NCI-H2196 treated with DMSO at 0.1 percent for 48 hours (cell line): ENCODE data around the gene PDCD1LG2.
"Not testable (repeated sequence)": the region's sequence is repeated elsewhere in the genome, so short reads cannot be mapped to it uniquely, and the experiment has no call there.

Source experiments
- DNase-seq: peaks from one replicate; lab custom pipeline; 2025; ENCODE audit not compliant: unreplicated experiment; lab: John Stamatoyannopoulos, UW

Gene PDCD1LG2

DNA sequence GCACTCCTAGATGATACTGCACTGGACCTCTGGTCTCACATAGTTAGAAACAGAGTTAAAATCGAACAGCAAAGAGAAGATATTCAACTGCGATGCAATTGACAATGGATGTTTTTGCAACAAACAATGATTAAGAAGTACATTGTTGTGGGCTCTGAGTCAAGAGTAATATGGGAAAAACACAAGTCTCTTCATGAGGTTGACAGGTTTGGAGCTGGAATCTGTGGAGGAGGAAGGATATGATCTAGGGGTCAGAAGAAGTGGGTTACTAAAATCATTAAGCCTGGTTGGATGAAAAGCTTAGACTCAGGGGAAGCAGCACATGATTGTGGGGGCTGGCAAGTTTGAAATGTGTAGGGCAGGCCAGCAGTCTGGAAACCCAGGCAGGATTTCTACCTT, 53.1 kb downstream of the PDCD1LG2 start:
- DNase-seq, result no peak

DNA sequence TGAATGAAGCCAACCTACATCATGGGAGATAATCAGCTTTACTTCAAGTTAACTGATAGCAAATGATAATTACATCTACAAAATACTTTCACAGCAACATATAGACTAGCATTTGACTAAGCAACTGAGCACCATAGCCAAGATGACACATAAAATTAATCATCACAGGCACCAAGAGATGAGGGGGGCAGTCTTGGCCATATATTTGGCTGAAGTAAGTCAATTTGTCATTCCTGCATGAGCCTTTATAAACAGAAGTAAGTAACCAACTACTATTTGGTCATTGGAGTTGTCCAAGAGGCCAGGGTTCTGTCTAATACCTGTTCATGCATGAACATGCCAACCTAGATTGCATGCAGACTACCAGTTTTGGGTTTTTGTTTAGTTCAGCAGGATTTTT, 53.6 kb downstream of the PDCD1LG2 start:
- DNase-seq, result no peak

DNA sequence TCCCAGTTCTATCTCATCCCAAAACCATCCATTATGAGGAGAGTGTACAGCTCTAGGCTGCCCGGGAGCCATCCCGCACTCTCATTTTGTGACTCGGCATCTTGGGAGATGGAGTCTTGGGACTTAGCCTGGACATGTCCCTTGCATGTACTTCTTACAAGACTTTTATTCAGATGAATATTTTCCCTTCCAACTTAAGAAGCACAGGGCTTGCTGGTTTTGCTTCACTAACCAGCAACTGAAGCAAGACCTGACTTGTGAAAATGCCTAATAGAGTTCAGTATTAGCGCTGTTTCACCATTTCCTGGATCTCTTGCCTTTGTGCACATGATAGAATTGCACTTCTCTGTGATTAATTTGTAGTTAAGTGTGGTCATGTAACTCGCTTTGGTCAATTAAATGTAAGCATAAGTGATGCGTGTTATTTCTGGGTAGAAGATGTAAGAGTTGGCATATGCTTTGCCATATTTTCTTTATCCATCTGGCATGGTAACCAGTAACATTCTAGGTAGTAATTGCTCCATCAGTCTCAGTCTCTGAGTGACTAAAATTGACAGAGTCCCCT, 55.8 kb downstream of the PDCD1LG2 start:
- no peak for DNase-seq

DNA sequence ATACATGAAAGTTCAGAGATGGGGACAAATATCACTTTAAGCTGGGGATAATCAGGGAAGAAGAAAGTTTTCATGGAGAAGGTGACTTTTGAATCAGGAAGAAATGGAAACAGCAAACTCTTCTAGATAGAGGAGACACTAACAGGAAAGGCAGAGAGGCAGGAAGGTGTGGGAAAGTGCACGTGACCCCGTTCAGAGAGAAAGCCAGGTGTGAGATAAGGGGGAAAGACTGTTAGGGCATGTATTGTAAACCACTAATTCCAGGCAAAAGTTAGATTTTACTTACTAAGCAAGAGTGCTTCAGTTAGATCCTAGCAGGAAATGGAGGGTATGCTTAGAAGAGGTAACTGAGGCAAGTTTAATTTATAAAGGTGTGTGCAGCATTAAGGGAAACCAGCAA, 58.5 kb downstream of the PDCD1LG2 start:
- no peak for DNase-seq

DNA sequence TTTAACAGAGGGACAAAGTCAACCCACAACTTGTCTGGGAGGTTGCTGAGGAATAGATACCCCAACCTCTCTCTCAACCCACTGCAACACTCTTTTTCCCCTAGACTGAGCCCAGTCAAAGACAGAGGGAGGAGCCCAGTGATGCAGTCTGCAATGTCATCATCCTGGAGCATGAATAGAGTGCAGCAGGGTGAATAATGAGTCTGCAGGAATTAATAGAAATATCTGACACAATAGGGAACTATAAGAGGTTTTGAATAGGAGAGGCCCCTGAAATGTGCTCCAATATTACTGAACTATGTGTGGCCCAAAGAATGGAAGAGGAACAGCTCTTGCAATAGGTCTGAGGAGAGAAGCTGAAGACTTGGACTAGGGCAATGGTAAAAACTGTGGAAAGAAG, 59.1 kb downstream of the PDCD1LG2 start:
- DNase-seq, result no peak

DNA sequence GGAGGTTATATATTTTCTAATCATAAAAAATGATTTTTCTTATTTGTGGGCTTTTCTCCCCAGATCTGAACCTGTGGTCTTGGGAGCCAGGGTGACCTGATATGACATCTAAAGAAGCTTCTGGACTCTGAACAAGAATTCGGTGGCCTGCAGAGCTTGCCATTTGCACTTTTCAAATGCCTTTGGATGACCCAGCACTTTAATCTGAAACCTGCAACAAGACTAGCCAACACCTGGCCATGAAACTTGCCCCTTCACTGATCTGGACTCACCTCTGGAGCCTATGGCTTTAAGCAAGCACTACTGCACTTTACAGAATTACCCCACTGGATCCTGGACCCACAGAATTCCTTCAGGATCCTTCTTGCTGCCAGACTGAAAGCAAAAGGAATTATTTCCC, 59.6 kb downstream of the PDCD1LG2 start:
- no peak for DNase-seq

DNA sequence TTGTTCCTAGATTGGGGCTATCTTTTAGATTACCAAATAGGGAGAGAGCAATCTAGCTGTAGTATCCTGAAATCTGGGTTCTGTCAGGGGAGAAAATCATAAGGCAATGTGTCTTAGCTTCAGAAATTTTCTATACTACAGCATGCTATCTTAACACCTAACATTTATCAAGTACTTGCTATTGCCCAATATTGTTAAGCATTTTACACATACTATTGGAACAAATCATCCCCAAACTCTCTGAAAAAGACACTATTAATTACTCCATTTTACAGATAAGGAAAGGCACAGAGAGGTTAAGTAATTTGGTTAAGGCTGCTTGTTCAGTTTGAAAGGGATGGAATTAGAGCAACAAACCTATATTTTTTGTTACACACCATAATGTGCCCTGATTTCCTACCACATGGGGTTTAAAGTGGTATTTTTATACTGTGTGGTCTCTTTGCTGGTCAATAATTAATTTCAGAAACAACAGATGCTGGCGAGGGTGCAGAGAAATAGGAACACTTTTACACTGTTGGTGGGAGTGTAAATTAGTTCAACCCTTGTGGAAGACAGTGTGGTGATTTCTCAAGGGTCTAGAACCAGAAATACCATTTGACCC, 61.4 kb downstream of the PDCD1LG2 start:
- DNase-seq, result no peak

DNA sequence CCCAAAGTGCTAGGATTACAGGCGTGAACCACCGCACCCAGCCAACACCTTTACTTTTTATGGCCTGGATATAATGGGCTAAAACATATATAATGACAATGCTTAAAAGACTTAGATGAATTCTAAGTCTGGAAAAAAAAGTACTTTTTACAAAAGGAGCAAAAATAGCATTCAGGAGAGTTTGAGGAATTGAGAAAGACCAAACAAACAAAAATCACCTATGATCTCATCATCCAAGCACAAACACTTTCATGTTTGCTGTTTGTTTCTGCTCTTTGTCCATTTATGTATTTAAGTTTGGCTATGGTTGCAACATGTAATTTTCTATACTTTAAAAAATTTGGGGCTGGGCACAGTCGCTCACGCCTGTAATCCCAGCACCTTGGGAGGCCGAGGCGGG, 63.8 kb downstream of the PDCD1LG2 start:
- DNase-seq, result no peak

DNA sequence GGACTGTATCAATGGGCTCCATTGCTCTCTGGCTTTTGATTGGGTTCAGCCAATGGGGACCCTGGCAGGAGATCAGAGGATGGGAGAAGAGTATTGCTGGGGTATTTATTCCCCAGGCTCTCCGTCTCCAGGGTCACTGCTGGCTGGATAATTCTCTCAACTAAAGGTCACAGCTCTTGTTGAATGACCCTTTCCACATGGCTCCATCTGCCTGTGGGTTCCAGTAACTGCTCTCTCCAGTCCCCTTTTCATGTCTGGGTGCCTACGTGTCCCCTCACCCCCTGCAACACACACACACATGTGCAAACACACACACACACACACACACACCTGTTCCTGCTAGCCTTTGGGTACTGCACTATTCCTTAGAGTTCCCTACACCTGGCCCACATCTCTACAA, 64.7 kb downstream of the PDCD1LG2 start:
- no peak for DNase-seq

DNA sequence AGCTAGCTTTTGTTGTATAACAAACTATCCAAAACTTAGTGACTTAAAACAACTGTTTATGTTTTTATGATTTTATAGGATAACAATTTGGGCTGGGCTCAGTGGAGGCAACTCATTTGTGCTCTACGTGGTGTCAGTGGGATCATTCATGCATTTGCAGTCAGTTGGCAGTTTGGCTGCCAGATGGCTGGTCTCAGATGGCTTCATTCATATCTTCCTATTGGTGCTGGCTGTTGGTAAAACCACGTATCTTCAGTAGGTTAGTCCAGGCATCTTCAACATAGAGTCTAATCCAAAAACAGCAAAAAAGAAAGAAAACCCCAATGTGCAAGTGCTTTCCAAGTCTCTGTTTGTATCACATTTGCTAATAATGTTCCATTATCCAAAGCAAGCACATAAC, 66.9 kb downstream of the PDCD1LG2 start:
- no peak for DNase-seq

DNA sequence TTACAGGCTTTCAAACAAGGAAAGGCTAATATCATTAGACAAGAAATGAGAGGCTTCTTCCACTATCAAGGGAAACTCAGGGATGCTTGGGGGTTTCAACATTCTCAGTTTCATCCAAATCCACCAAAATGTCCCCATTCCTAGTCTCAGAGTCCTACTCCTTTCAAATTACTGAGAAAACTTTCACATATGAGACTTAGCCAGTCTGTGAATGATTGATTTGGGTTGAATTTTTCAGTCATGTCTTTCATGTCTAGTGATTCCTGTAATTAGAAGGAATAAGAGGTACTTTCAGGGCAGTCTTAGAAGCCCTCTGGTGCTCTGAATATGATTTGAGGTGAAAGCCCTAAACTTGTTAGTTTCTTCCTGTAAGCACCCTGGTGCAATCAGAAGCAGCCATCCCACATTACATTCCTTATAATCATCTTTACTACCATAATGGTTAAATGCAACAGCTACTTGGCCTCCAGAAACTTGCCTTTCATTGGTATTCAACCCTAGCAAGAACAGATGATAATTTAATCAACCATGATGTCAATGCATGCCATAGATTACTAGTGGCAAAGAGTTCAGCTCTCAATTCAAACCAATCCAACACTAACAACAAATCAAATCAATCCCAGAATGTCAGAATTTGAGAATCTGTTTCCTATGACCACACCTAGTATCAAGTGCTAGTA, 67.8 kb downstream of the PDCD1LG2 start:
- DNase-seq, result no peak

DNA sequence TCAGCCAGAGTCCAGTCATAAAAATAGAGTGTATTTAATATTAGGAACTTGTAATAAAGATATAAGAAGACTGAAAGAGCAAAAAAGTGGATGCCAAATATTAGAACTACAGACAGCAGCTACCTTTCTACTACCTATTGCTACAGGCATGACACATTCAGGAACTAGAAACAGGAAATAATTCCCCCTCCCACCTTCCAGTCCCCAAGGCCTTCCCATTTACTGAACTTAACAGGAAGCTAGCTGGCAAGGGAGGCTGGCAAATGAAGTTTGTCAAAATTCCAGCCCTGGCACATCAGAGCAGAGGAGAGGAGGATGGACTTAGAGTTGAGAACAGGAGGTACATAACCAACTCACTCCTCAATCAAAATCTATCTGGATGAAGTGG, 68.4 kb downstream of the PDCD1LG2 start:
- no peak for DNase-seq

DNA sequence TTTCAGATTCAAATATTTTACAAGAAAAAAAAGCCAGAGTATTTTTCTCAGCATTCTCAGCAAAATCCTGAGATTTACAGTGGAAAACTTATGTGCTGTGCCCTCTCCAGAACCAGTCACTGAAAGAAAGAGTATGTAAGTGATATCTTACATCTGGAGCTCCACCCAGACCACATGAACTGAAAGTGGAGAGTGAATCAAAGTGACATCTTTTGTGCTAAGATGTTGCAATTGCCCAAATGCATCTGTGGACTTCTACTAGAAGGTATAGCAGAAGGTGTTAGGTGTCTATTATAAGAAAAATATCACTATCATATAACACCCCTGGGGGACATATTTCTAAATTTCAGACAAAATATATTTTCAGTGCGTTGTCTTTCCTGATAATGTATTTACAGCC, 69.5 kb downstream of the PDCD1LG2 start:
- no peak for DNase-seq

DNA sequence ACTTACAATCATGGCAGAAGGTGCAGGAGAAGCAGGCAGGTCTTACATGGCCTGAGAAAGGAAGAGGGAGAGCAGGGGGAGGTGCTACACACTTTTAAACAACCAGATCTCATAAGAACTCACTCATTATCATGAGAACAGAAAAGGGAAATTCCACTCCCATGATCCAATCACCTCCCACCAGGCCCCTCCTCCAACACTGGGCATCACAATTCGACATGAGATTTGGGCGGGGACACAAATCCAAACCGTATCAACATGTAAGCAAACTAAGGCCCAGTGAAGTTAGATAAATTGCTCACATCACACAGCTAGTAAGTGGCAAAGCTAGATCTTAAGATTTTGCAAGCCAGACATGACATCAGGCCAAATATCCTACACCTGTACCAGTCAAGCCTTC, 70.3 kb downstream of the PDCD1LG2 start:
- no peak for DNase-seq

DNA sequence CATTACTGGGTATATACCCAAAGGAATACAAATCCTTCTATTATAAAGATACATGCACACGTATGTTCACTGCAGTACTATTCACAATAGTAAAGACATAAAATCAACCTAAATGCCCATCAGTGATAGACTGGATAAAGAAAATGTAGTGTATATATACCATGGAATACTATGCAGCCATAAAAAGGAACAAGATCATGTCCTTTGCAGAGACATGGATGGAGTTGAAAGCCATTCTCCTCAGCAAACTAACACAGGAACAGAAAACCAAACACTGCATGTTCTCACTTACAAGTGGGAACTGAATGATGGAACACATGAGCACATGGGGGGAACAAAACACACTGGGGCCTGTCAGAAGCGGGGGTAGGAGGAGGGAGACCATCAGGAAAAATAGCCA, 71.4 kb downstream of the PDCD1LG2 start:
- not testable (repeated sequence) for DNase-seq

DNA sequence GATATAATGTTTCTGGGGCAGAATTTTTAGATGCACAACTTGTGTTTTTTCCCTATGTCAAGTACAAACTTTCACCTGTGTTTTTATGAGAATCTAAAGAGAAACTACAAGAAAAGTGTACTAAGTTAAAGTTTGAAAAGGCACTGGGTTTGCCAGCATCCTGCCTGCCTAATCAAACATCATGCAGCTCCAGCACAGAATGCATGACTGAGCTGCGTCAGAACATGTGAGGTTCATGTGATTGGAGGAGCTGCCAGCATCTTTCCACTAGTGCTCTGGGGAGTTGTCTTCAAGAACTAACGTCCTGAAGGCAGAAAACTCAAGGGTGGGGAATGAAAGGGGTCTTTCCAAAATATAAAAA, 72.5 kb downstream of the PDCD1LG2 start:
- no peak for DNase-seq

DNA sequence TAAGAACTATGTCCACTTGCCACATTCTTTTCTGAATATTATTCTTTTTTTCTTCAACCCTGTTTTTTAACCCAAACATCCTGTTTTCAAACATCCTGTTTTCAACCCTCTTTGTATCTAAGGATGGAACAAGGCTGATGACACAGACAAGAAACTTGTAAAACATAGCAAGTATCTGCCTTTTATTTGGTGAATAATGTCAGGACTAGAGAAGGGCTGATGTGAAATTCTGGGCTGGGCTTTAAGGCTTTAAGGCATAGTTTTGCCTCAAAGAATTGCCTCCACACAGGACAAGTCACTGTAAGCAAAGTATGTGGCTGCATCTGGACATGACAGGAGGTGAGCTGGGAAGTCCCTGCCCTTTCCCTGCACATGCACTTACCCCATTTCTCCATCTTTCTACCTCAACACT, 76.1 kb downstream of the PDCD1LG2 start:
- DNase-seq, result no peak

DNA sequence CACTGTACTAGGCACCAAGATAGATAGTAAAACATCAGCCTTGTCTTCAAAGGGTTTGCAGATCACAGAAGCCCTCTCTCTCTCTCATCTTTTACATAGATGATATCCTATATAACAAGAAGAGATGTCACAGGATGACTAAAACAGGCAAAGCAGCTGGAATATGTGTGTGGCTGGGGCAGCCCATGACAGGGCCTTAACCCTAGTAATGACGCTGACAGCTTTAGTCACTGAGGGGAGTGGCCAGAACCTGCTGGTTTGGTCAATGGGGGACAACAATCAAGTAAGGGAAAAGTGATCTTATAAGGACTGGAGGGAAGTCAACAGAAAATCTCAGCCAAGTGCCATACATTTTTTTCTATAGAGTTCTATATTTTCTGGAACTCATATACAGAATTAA, 76.7 kb downstream of the PDCD1LG2 start:
- no peak for DNase-seq

DNA sequence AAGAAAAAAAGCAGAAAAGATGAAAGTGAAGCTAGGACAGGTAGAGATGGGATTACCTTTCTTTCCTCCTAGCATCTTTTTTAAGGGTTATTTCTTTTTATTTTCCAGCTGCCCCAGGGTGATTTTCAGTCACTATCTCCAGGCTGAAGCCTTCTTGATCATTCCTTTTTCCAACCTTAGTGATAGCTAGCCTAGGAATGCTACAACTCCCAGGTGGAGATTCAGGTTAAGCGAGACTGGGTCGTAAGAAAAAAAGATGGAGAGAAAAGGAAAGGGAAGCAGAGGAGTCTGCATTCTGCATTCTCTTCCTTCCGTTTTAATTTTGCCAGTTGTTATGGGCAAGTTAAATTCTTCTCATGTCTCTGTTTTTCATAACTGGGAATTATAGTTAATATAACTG, 81.9 kb downstream of the PDCD1LG2 start:
- DNase-seq, result no peak

DNA sequence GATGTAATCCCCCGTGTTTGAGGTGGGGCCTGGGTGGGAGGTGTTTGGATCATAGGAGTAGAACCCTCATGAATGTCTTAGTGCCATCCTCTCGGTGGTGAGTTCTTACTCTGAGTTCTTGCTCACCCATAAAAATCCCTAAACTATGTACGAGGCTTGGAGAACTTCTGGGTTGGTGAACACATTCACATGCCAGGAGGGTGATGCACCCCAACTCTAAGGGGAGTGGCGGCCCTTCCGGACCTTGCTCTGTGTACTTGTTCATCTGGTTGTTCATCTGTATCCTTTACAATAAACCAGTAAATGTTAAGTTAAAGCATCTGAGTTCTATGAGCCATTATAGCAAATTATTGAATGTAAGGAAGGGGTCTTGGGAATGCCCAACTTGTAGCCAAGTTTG, 82.6 kb downstream of the PDCD1LG2 start:
- no peak for DNase-seq

DNA sequence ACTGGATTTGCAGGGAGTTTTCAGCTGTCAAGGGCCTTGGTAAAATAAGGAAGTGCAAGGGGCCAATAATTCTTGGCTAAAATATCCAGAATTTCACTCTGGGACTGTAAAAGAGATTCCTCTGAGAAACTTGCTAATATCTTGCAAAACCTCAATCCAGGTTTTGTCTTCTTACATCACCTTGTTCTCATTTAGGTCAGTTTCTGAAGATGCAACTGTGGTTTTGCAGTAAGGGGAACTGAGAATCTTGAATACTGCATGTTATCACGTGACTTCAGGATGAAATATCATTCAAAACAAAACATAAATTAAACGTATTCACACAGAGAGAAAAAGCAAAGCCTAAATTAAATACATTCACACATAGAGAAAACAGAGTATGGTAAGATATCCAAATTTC, 83.6 kb downstream of the PDCD1LG2 start:
- no peak for DNase-seq

DNA sequence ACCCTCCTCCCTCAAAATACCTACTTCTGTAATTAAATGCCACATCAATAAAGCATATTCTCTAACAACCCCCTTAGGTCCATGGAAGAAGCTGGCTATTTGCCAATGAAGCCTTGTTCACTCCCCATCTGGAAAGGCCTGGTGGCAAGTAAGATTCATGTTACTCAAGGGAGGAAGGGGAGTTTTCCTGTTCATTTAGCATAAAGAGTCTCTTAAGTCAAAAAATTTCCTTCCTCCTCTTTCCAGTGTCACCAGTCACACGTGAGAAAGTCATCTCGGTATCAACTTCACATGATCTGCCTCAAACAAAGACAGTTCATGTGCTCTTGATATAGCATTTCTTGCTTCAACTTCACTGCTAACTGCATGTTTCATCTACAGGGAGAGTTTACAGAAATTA, 85.8 kb downstream of the PDCD1LG2 start:
- DNase-seq, result no peak
